GM19238 (cell line): Measurements from ENCODE around the gene DOC2B.
"Not testable (repeated sequence)": the region's sequence is repeated elsewhere in the genome, so short reads cannot be mapped to it uniquely, and the experiment has no call there.

Experiments
- DNase-seq: peaks from one replicate; pipeline ENCODE4 v3.0.0; 2011; ENCODE audit warnings: low spot score; ENCODE audit not compliant: insufficient read length

The DOC2B gene

GRCh38 chr17:193426-193810 is 12.0 kb upstream of the DOC2B start:
- DNase-seq, result no peak

GRCh38 chr17:192666-193425 is 11.4 kb upstream of the DOC2B start:
- DNase-seq, result no peak

GRCh38 chr17:189444-189843 is 8.0 kb upstream of the DOC2B start:
- no peak for DNase-seq

GRCh38 chr17:187130-187529 is 5.7 kb upstream of the DOC2B start:
- DNase-seq, result no peak

GRCh38 chr17:185445-186138 is 4.1 kb upstream of the DOC2B start:
- no peak for DNase-seq

GRCh38 chr17:183021-183420 is 1.6 kb upstream of the DOC2B start:
- DNase-seq, result no peak

- DNase-seq, result no peak
Observed at GRCh38 chr17:182050-182751, 751 bp upstream of the DOC2B start.

- DNase-seq, result no peak
Observed at GRCh38 chr17:180381-181244, 837 bp downstream of the DOC2B start.

- no peak for DNase-seq
Observed at GRCh38 chr17:179781-180380, 1.6 kb downstream of the DOC2B start.

- DNase-seq, result no peak
Observed at GRCh38 chr17:179066-179432, 2.4 kb downstream of the DOC2B start.

- DNase-seq, result no peak
Observed at GRCh38 chr17:178292-179065, 3.0 kb downstream of the DOC2B start.

- no peak for DNase-seq
Observed at GRCh38 chr17:177762-178161, 3.7 kb downstream of the DOC2B start.

- DNase-seq, result no peak
Observed at GRCh38 chr17:177155-177554, 4.3 kb downstream of the DOC2B start.

GRCh38 chr17:173166-173911 is 8.1 kb downstream of the DOC2B start:
- no peak for DNase-seq

GRCh38 chr17:172401-172800 is 9.0 kb downstream of the DOC2B start:
- DNase-seq, result no peak

GRCh38 chr17:171871-172270 is 9.6 kb downstream of the DOC2B start:
- no peak for DNase-seq

- DNase-seq, result no peak
Observed at GRCh38 chr17:170130-170670, 11.2 kb downstream of the DOC2B start.

GRCh38 chr17:168614-169013 is 12.8 kb downstream of the DOC2B start:
- not testable (repeated sequence) for DNase-seq

GRCh38 chr17:165939-166338 is 15.5 kb downstream of the DOC2B start:
- DNase-seq, result no peak
